IPS-NIHi7 (cell line): ENCODE data around the gene GALNT14.

Experiments used
- DNase-seq: peaks from one replicate; pipeline ENCODE4 v3.0.0; 2012; ENCODE audit warnings: mixed read lengths; ENCODE audit errors: extremely low spot score

Gene GALNT14

DNA sequence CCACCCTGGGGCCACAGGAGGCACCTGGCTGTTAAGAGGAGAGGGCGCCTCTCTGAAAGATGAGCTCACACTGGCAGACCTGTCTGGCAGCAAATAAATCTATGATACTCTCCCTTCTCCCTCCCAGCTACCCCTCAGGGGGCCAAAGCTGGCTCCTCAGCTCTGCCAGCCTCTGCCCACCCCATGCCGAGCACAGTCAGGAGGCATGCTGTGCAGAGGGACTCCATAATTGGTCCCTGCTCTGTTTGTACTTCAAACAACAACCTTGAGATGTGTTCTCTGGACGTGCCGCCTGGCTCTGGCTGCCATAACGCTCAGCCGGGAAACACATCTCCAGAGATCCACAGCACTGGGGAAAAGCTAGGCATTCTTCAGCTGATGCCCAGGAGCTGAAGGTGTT lies 126.7 kb downstream of the GALNT14 start:
- no peak for DNase-seq

DNA sequence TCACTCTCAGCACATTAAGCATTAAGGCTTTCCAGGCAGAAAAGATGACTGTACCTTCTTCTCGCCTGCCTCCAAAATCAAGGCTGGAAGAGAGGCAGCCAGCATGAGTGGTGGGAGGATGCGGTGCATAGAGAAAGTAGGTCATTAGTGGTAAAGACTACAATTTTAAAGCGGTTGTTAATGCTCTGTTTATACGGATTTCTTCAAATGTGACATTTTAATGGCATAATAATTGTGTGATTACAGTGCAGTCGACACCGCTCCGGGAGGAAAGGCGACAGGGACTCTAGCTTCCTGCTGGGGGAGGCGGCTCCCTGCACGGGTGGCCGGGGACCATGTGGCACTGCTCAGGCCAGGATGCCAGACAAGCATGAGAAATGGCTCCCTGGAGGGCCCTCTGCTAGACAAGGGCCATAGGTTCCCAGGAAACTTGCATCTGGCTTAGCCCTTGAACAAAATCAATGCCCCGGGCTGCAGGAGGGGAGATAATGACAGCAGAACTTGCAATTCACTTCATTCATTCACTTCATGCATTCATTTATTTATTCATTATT lies 129.6 kb downstream of the GALNT14 start:
- DNase-seq: no peak

DNA sequence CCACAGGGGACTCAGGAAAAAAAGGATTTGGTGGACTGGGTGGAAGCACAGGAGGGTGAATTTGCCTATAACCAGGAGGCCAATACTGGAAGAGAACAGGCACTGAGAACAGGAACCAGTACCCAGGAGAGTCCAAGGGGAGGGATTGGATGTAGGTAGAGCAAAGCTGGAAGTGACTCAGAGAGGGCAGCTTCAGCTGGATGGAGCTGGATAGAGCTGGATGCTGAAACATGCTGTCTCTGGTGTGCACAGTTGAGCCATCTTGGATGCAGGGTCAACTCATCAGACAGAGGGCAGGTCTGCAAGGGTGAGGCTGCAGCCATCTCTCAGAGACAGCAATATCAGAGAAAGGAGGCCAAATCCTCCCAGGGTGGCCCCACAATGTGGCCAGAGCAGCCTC lies 134.0 kb downstream of the GALNT14 start:
- no peak for DNase-seq

DNA sequence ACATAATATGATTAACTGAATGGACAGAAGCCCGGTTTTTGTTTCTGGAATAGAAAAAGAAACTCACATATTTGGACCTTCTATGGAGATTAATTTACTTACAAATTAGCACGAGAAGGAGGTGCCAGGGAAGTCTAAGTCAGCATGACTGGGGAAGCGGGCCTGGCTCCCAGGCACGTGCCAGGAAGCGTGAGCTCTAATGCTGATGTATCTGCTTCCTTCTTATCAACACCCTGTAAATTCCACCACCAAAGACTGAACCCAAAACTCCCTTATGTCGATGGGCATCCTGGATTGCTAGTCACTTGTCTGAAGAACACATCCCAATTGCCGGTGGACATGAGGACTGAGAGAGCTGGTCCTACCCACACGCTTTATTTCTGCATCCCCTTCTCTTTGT lies 134.5 kb downstream of the GALNT14 start:
- no peak for DNase-seq

DNA sequence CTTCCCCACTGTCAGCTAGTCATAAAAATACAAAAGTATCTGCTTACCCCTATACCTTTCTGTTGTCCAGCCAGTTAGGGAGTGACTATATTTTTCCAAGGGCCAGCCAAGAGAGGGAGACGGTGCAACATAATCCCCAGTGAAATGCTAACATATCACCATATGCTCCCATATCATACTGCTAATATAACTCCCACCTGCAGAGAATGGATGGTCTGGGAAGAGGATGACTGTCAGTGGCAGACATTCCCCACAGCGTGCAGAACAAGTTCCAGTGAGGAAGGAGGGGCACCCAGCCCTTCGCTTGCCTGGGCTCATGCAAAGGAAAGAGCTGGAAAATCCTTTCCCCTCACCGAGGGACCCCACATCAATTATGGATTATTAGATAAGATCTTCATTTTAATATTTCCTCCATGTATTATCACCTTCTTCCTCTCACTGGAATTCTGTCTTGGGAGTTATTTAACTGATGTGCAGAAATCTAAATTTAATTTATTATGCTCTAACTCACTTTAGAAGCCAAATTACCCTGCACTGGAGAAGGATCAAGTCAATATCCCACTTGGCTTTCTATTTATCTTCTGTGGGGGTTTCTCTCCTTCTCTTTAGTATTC lies 135.6 kb downstream of the GALNT14 start:
- no peak for DNase-seq

DNA sequence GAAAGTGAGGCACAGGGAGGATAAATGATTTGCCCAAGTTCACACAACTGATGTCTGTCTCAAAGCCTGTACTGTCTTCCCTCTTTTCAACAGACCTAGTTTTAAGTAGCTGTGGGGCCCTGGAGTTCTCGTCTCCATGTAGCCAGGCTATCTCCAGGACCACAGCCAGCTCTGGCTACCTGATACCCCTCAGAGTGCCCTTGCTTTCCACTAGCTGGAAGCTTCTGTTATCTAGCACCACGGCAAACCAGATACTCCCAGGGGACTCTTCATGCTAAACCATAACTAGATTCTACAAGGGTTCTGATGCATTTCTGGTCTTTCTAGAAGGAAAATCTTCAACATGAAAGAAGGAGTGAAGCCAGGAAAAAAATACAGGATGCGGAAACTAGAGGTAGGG lies 137.3 kb downstream of the GALNT14 start:
- DNase-seq: no peak

DNA sequence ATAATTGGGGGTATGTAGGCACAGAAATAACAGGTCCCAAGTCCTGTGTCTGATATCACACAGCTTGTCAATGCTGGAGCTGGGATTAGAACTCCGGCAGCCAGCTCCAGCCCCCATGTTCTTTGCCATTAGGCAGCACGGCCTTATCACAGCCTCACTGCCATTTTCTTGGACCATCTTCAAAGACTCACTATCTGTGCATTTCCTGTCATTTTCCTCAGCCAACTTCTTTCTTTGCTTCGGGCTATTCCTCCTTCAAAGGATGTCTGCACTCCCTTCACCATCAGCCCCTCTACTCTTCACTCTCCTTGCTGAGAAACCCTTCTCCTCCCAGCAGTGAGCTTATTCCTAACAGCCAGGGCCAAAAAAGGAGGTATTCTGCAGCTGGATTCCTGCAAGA lies 139.6 kb downstream of the GALNT14 start:
- no peak for DNase-seq

DNA sequence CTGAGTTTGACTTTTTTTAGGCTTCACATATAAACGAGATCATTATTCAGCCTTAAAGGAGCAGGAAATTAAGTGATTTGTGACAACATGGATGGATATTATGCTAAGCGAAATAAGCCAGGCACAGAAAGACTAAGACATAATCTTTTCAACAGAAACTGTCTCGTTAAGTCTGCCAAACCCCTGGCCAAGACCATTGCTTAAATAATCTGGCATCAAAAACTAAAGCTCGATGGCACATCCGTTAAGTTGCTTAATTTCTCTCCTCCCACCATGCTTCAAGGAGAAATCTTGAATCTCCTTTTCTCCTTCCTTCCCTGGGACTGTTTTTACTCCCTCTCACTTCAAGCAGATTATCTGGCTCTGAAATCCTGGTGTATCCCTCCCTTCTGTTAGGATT lies 140.3 kb downstream of the GALNT14 start:
- DNase-seq: no peak

DNA sequence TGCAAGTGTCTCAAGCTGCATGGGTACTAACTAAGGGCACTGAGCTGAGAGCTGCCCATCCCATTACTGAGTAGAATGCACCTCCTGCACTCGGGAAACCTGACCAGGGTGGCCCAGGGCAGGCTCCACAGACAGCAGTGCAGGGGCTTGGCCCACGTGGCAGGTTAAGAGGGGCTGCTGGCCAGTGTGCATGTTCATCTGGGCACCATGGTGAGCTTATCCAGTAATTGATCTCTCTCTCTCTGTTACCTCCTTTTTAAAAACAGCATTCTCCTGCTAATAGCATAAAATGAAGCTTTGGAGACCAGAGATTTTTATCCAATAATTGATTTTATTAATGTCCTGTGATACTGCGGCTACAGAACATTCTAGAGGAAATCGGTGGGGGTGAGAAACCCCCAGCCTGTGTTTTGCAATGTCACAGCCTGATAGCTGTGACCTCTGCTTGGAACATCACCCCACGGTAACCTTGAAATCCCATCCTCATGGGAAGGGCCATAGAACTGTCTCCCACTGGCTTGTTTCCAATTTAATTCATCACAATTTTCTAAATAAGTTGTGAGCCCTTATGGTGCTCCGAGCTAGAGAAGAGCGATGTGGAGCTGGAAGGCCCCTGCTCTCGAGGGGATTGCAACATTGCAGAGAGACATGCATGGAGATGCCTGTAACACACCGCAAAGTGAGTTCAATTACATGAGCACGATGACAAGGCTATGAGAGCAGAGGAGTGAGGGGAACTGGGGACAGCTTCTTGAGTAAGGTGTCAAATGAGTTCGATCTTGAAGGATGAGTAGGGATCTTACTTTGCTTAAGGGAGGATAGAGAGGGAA lies 143.8 kb downstream of the GALNT14 start:
- no peak for DNase-seq

DNA sequence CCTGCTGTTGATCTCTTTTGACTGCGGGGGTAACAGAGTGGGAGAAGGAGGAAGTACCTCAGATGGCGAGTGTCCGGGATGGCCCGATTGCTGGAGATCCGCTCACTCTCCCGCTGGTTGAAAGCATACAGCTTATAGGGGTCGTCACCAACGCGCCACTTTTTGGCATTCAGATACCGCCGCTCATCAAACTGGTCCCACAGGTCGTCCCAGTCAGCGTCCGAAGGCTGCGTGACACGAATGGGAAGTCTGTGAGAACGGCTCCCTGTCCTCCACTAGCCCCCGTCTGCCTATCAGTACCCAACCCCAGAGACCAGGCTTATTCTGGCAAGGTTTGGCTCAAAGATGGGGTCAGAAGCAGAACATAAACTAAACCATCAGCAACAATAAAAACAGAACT lies 145.5 kb downstream of the GALNT14 start:
- no peak for DNase-seq

DNA sequence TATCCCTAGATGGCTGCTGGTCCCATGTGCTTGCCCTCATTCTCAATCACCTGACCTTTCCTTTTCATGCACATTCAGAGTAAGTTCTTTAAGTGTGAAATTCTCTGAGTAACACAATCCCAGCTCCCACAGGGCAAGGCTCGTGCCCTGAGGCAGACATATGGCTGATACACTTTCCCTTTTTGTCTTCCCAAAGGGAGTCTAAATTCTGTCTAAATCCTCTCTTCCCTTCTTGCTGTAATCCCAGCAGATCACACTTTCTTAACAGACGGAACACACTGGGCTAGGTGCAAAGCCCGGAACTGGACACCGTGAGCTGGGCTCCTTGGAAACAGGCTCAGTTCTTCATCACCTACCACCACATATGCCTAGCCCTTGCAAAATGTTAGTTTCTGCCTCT lies 147.6 kb downstream of the GALNT14 start:
- no peak for DNase-seq

DNA sequence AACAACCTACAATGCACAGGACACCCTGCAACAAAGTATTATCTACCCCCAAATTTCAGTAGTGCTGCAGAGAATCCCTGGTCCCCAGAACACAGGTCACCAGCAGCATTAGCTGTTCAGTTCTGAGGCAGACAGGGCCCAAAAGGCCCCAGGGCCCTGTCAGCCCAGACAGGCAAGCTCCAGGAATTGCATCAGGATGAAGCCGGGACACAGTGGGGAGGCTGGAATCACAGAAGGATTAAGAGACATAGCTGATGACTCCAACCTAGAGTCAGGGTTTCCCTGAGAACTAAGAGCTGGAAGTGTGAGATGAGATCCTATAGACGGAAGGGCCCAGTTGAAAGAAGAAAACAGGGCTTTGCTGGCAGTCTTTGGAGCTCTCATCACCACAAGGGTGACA lies 148.1 kb downstream of the GALNT14 start:
- DNase-seq: no peak

DNA sequence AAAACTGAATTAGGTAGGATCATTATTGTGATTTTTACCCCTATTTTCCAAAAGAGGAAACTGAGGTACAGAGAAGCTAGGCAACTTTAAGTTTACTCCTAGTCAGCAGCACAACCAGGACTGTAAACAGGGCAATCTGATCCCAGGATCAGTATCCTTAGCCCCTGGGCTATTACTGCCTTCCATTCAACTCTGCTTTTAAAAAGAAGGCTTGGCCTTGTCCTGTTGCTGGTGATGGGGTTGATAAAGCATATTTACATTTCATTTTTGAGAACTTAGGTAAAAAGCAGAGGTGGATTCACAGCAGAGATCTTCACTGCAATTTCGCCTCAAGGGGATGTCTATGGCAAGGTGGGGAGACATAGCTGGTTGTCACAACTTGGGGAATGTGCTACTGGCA lies 148.5 kb downstream of the GALNT14 start:
- DNase-seq: no peak

DNA sequence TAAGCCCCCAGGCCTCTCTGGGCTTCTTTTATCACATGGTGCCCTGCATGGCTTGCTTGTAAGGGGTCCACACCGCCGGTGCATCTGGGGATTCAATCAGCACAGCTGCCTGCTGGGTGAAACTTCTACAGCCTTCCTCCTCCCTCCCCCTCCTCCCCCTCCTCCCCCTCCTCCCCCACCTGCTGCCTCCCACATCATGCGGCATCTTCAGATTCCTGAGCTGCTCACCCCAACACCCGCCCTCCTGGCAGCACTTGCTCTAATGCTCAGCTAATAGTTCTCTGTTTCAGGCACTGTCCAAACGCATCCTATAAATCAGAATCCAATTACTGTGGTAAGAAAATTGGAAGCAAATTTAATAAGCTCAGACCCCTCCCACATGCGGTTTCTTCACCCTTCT lies 150.7 kb downstream of the GALNT14 start:
- DNase-seq: peak; percentile 29

DNA sequence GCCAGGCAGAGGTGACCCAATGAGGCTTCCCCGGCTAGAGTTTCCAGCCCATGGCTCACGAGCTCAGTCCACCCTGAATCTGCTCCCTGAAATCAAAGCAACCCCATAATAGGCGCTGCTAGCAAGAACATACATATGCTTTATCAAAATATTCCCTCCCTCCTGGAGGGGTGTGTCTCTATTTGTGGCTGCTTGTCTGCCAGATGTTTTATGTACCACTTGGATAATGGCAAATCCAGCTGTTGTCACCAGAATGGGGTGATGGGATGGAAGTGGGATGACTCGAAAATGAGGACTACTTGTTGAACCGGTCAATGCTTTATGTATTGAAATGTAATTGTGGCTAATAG lies 152.0 kb downstream of the GALNT14 start:
- no peak for DNase-seq

DNA sequence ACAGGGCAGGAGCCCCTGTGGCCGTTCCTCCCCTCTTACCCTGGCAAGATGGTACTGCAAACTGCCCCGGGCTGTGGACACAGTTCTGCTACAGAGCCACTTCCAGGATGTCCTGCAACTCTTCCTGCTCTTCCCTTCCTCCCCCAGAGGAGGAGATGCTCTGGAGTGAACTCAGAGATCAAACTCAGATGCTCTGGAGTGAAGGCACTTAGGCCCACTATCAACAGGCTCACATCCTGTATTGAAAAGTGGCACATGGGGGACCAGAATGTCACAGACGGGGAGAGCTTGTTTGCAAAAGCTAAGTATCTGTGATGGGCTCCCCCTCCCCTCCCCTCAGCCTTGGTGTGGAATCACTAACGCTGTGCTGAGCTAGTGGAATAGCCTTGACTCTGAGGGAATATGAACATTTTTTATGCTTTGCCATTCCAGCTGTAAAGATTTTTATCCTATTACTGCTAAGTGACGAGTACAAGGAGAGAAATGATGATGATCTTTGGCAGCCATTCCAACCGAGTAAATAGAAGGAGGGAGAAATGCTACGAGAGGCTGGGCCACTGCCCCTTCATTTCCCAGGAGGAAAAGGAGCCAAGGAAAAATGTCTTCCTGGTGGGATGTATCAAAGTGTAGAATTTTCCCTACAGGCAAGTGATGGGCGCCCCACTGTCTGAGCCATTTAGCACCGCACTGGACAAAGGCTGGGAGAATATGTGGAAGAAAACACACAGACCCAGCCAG lies 152.6 kb downstream of the GALNT14 start:
- DNase-seq: no peak

DNA sequence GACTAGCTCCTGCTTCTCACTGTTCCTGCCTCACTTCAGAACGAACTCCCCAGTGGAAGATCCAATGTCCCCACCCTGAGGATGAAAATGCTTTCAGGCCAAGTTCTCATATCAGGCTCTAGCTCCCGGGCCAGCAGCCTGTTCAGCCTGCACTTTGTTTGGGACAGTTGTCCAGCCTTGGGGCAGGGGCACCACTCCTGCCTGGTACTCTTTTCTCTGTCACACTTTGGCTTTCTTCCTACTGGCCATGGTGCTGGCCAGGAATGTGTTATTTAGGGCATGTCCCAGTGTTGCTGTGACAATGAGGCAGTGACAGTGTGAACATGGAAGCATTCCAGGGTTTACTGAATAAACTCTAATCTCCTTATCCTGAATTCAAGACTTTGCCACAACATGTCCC lies 154.1 kb downstream of the GALNT14 start:
- no peak for DNase-seq

DNA sequence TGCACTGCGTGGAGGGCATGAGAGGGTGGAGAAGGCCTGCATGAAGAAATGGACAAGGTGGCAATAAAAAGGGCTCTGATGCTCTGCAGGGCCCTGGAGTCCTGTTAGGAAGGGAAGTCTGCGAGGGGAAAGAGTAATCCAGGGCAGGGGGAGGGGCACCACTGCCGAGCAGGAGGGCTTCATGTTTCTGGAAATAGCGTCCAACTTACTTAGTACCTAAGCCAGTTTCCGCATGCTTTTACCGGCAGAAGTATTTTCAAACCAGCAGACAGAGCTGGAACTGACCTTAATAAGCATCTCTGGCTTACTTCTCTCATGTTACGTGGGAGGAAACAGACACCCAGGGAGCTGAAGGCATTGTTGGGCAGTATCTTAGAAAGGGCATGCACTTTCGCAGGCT lies 156.7 kb downstream of the GALNT14 start:
- DNase-seq: no peak

DNA sequence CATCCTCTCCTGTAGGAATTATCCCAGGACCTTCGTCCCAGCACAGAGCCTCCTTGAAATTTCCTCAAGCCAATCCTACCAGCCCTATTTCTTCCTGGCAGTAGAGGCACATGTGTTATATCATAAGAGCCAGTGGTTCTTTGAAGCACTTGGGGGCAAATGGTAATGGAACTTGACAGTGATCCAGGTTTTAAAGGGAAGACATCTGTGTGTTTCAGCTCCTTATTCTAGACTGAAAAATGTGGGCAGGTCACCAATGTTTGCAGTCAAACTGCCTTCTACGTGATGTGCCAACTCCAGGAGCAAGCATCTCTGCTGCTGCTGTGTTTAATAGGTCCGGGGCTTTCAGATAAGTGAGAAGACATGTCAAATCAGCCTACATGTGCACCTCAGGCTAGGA lies 157.1 kb downstream of the GALNT14 start:
- no peak for DNase-seq

DNA sequence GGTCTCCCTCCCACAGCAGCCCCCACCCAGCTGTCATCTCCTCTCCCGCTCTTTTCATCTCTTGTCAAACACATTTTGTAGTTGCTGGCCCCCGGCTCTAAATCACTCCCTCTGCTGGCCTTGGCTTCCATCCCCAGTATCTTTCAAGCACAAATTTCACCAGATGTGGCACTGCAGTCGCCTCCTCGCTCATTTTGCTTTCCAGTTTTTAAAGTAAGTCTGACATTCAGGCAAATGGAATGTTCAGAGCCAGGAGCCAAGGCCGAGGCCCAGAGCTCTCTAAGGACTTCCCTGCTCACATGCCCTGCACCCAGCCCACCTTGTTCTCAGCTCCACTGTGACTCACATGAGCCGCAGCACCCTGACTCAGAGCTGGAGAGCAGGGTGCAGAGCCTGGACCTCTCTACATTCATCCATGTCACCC lies 158.4 kb downstream of the GALNT14 start:
- no peak for DNase-seq

DNA sequence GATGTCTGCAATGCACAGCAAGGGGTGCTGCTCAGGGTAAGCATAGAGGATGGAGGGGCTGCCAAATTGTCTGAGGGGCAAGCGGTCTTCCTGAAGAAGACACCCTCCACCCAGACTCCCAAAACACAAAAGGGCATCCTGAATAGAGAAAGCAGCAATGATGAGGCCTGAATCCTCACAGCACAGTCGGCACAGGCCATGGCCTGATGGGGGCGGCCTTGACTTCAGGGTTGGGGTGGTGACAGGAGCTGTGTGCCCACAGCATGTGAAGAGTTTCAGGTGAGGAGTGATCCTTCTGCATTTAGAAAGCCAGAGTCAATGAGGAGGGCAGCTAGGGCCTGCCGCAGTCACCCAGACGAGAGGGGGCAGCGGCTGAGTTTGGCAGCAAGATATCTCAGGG lies 159.4 kb downstream of the GALNT14 start:
- DNase-seq: peak; percentile 53

DNA sequence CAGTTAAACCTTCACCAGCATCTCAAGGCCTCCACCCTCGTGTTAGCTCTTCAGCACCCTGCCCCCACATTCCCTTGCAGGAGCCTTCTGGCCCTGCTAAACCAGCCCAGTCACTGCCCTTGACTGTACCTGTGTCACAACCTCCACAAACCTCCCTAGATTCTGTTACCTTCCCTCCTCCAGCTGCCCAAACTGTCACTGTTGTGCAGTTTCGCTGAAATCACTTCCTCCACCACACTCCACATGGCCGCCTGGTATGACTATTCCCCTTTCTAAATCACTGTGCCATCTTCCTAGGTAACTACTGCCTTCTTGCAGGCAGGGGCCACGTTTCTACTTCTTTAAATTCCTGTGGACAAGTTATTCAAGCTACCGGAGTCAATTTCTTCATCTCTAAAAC lies 160.2 kb downstream of the GALNT14 start:
- DNase-seq: no peak

DNA sequence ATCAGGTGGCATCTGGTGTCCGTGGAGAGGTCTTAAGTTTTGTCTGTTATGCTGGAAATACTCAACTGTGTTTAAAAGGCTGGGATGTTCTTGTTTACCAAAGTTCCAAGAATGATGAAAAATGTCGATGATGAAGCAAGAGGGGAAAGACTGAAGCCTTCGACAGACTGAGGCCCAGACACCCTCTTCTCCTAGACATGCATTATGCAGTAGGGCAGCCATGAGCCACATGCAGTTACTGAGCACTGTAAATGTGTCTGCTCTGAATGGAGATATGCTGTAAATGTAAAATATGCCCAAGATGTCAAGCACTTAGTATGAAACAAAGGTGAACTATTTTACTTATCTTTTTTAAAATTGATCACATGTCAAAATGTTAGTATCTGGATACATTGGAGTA lies 163.1 kb downstream of the GALNT14 start:
- DNase-seq: no peak
